NT2/D1 (cell line): ENCODE results near the gene TOMM5.
"Not testable (repeated sequence)": the region's sequence is repeated elsewhere in the genome, so short reads cannot be mapped to it uniquely, and the experiment has no call there.

Experiments
- DNase-seq: peaks from one replicate; pipeline ENCODE4 v3.0.0-alpha.2; 2011; ENCODE audit warnings: low read depth, low spot score
- H3K27me3 ChIP-seq: 2 replicates; pipeline ENCODE4 v1.6.0; 2011; ENCODE audit warnings: mild to moderate bottlenecking; ENCODE audit not compliant: insufficient read length, insufficient read depth
- H3K36me3 ChIP-seq: 2 replicates; pipeline ENCODE4 v1.6.1; 2011; ENCODE audit warnings: mild to moderate bottlenecking, low read length, mixed read lengths; ENCODE audit not compliant: insufficient read depth, insufficient read length
- H3K4me1 ChIP-seq: 2 replicates; pipeline ENCODE4 v1.5.1; 2011; ENCODE audit not compliant: insufficient read depth, insufficient read length
- H3K4me3 ChIP-seq: 2 replicates; pipeline ENCODE4 v1.5.1; 2011; ENCODE audit warnings: low read depth; ENCODE audit not compliant: insufficient read length
- H3K9ac ChIP-seq: 2 replicates; pipeline ENCODE4 v1.6.0; 2011; ENCODE audit warnings: low read depth; ENCODE audit not compliant: insufficient read length
- H3K9me3 ChIP-seq: 2 replicates; pipeline ENCODE4 v1.5.1; 2011; ENCODE audit warnings: mild to moderate bottlenecking, low read length; ENCODE audit not compliant: insufficient read depth
- SUZ12 ChIP-seq: IDR thresholded peaks from 2 replicates; pipeline ENCODE4 v1.6.1; 2011; ENCODE audit not compliant: insufficient read length, insufficient read depth; ENCODE audit errors: extremely low read depth
- YY1 ChIP-seq: IDR thresholded peaks from 2 replicates; pipeline ENCODE4 v1.6.1; 2011; ENCODE audit not compliant: insufficient read length, insufficient read depth
- ZNF274 ChIP-seq: IDR thresholded peaks from 2 replicates; pipeline ENCODE4 v1.6.1; 2011; ENCODE audit warnings: mild to moderate bottlenecking, low read depth, low read length

The TOMM5 gene

DNA sequence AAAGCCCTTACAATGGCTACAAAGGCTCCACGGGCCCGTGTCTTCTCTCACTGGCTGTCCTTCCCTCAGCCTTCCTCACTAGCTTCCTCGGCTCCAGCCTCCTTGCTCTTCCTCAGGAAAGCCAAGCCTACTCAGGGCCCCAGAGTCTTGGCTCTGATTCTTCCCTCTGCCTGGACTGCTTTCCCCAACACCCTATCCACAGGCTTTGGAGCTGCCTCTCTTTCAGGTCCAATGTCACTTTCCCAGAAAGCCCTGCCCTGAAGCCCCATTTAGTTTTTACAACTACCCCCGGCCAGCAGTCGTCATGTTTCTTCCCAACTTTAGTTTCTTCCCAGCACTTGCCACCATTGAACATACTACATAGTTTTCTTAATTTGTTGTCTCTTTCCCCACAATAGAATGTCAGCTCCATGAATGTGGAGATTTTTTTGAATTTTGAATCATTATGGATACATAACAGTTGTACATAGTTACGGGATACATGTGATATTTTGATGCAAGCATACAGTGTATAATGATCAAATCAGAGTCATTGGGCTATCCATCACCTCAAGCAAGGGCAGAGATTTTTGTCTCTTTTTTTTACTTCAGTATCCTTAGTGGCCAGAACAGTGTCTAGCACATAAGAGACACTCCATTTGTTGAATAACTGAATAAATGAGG, 17.5 kb upstream of the TOMM5 start:
- no peak overlapping the region for H3K4me3 ChIP-seq
- H3K9me3 ChIP-seq, result no peaks in the 10 kb centered on the region
- no peak overlapping the region for H3K9ac ChIP-seq
- H3K4me1 ChIP-seq, result no peaks in the 10 kb centered on the region
- no peak for DNase-seq
- no peaks in the 10 kb centered on the region for H3K27me3 ChIP-seq
- TF ChIP-seq SUZ12, result no peak
- TF ChIP-seq ZNF274, result no peak
- TF ChIP-seq YY1, result no peak
- no peaks in the 10 kb centered on the region for H3K36me3 ChIP-seq

DNA sequence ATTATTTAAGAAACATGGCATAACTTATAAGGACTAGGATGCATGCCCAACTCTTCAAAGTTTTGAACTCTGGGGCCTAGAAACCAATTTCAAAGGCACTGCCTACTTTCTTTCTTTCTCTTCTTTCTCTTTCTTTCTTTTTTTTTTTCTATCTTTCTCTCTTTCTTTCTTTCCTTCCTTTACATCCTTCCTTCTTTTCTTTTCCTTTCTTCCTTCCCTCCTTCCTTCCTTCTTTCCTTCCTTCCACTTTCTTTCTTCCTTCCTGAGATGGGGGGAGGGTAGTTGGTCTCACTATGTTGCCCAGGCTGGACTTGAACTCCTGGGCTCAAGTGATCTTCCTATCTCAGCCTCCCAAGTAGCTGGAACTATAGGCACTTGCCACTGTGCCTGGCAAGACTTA, 15.9 kb upstream of the TOMM5 start:
- Histone ChIP-seq H3K4me1 (no peaks in the 10 kb centered on the region), H3K27me3 (no peaks in the 10 kb centered on the region), H3K4me3 (no peak overlapping the region), H3K9ac (no peak overlapping the region), H3K36me3 (no peaks in the 10 kb centered on the region), H3K9me3 (no peaks in the 10 kb centered on the region)
- no peak for DNase-seq
- TF ChIP-seq SUZ12 (no peak), ZNF274 (no peak), YY1 (no peak)

DNA sequence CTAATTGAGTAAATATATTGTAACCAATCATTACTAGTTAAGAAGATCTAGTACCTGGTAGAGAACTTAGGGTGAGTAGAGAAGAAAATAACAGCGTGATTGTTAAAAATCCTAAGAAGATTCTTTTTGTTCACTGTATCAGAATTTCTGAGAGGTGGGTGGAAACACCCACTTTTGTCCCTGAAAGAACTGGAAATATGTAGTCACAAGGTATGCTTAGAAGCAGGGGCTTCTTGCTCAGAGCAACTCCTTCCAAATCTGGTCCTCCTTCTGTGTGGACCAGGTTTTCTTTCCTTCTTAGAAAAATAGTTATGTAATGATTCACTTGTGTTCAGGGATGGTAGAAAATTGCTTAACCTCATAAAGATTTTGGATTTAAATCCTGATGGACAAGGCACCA, 11.9 kb upstream of the TOMM5 start:
- H3K9me3 ChIP-seq, result no peaks in the 10 kb centered on the region
- H3K36me3 ChIP-seq, result no peaks in the 10 kb centered on the region
- no peak overlapping the region for H3K9ac ChIP-seq
- no peak overlapping the region for H3K4me3 ChIP-seq
- no peaks in the 10 kb centered on the region for H3K27me3 ChIP-seq
- H3K4me1 ChIP-seq, result no peaks in the 10 kb centered on the region
- DNase-seq, result no peak
- TF ChIP-seq ZNF274, result no peak
- TF ChIP-seq SUZ12, result no peak
- TF ChIP-seq YY1, result no peak

DNA sequence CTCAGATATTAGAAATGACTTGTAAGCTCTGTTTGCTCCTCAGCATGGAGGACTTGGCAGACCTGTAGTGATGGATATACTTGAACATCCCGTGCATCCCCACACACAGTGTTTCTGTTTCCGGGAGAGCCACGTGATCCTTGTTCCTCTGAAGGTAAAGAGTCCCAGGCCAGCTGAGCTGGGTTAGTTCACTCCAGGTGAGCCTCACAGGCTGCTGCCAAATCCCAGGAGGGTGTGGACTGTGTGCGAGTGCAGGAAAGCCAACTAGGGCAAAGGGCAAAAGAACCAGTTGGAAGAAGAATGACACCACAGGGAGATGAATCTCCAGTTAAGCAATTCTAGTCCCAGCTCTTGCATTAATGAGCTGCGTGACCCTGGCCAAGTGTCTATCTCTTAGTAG, 10.4 kb upstream of the TOMM5 start:
- no peaks in the 10 kb centered on the region for H3K36me3 ChIP-seq
- H3K4me3 ChIP-seq, result no peak overlapping the region
- H3K27me3 ChIP-seq, result no peaks in the 10 kb centered on the region
- no peak for TF ChIP-seq YY1
- TF ChIP-seq ZNF274, result no peak
- no peak for TF ChIP-seq SUZ12
- H3K9me3 ChIP-seq, result no peaks in the 10 kb centered on the region
- H3K4me1 ChIP-seq, result no peaks in the 10 kb centered on the region
- DNase-seq, result no peak
- no peak overlapping the region for H3K9ac ChIP-seq

DNA sequence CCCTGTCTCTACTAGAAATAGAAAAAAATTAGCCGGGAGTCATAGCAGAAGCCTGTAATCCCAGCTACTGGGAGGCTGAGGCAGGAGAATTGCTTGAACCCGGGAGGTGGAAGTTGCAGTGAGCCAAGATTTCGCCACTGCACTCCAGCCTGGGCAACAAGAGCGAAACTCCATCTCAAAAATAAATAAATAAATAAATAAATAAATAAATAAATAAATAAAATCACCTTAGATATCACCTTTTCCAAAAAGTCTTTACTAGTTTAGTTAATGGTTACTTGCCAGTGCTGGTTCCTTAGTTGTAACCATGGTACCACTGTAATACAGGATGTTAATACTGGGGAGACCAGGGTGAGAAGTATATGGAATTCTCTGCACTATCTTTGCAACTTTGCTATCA, 9.7 kb upstream of the TOMM5 start:
- DNase-seq, H3K36me3 ChIP-seq, H3K9ac ChIP-seq, H3K4me3 ChIP-seq, H3K27me3 ChIP-seq, H3K4me1 ChIP-seq, H3K9me3 ChIP-seq: not testable (repeated sequence)

DNA sequence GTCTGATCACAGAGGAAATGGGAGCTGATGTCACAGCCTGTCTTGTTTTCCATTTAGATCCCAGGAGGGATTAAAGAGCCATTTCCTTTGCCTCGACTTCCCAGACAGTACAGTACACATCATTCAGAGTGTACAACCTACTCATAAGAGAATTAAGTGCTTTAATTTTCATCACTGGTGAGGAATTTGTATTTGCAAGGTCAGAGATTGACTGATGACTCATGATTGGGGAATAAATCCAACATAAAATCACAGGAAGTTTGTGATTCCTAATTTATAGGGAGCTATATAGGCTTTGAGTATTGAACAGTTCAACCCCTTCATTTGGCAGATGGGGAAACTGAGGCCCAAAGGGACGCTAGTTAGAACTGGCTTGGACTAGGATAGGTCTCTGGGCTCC, 4.1 kb upstream of the TOMM5 start:
- Histone ChIP-seq H3K9me3 (no peaks in the 10 kb centered on the region), H3K4me1 (no peaks in the 10 kb centered on the region), H3K9ac (no peak overlapping the region), H3K27me3 (peaks cover 5% of the 10 kb centered on the region), H3K4me3 (no peak overlapping the region), H3K36me3 (no peaks in the 10 kb centered on the region)
- TF ChIP-seq ZNF274 (no peak), SUZ12 (no peak)
- no peak for DNase-seq

DNA sequence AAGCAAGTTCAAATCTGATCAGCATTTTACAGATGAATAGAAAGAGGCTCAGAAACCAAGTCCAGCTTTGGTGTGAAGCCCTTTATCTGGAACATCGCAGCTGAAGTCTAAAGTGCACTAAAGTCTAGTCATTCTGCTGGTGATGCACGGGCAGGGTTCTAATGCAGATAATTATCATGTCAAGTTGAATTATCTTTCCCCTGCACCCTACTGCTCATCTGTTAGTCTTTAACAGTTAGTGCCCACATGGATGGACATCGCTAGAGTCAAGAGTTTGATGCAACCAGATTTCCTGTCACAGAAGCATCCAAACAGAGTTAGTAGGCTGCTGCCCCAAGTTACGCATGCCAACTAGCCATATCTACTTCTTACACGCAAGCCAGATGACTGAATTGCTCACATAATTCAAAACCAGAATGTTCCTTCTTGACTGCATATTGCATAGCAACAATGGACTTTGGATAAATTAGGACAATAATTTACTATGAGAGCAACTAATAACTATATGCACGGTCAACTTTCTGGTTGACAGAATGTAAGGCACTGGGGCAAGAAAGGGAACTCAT, 1.6 kb upstream of the TOMM5 start:
- no peak overlapping the region for H3K9ac ChIP-seq
- TF ChIP-seq YY1 (no peak), ZNF274 (no peak), SUZ12 (no peak)
- no peaks in the 10 kb centered on the region for H3K9me3 ChIP-seq
- H3K4me3 ChIP-seq, result no peak overlapping the region
- no peaks in the 10 kb centered on the region for H3K4me1 ChIP-seq
- H3K36me3 ChIP-seq, result peaks cover 21% of the 10 kb centered on the region
- DNase-seq, result no peak
- H3K27me3 ChIP-seq, result peaks cover 5% of the 10 kb centered on the region
